SK-N-SH (cell line): ENCODE data around the gene TBCD. TPM values are rescaled to one million over a fixed set of nuclear protein-coding genes. Genes with fewer than 3 reads are reported as not detected.

Experiments used
- CTCF ChIA-PET: fragments of 300-600, 350-600 bp; formaldehyde crosslinking; extraction: SDS; loops from one replicate; lab custom pipeline; 2021; lab: Yijun Ruan, JAX
- POLR2A ChIA-PET: fragments of 350-600 bp; sonication (Branson Sonifier 250); formaldehyde crosslinking; extraction: SDS; loops from one replicate; lab custom pipeline; 2020; ENCODE audit warnings: antibody characterized with exemption, inconsistent platforms; lab: Yijun Ruan, JAX
- DNase-seq: peaks from one replicate; pipeline ENCODE4 v3.0.0; 2012
- H2AFZ ChIP-seq: fragments of 200-600 bp; sonication (generic); 2 replicates; pipeline ENCODE4 v1.8.1; 2016; ENCODE audit warnings: antibody characterized with exemption, mild to moderate bottlenecking, low read depth
- H3F3A ChIP-seq: fragments of 200-600 bp; sonication (generic); replicated peaks from 2 replicates; pipeline ENCODE3; 2016; ENCODE audit warnings: antibody characterized with exemption, mild to moderate bottlenecking; ENCODE audit not compliant: insufficient read depth
- H3K27ac ChIP-seq, 2 experiments: fragments of 200-500 bp in 1 of 2; fragments of 200-600 bp in 1 of 2; sonication (Bioruptor generic) in 1 of 2; sonication (generic), shearing (Covaris generic) in 1 of 2; 2 replicates each; pipeline versions ENCODE4 v1.5.1 to v1.6.1; 2014 to 2016; ENCODE audit warnings: low read depth in 2 of 2, inconsistent platforms in 1 of 2, low read length in 1 of 2, mild to moderate bottlenecking in 1 of 2, mixed read lengths in 1 of 2
- H3K27me3 ChIP-seq: fragments of 200-600 bp; sonication (generic), shearing (Covaris generic); 2 replicates; pipeline ENCODE4 v1.6.1; 2016; ENCODE audit warnings: mixed run types; ENCODE audit not compliant: insufficient read depth
- H3K36me3 ChIP-seq, 2 experiments: fragments of 200-500 bp in 1 of 2; fragments of 200-600 bp in 1 of 2; sonication (Bioruptor generic) in 1 of 2; sonication (generic) in 1 of 2; replicated peaks in 1 of 2; 2 replicates each; pipeline versions ENCODE3 to v1.5.1; 2014 to 2016; ENCODE audit warnings: low read length in 1 of 2, mild to moderate bottlenecking in 1 of 2; ENCODE audit not compliant: insufficient read depth in 2 of 2, control insufficient read depth in 1 of 2
- H3K4me1 ChIP-seq, 2 experiments: fragments of 200-500 bp in 1 of 2; fragments of 200-600 bp in 1 of 2; sonication (Bioruptor generic) in 1 of 2; sonication (generic), shearing (Covaris generic) in 1 of 2; 2 replicates each; pipeline versions ENCODE4 v1.5.1 to v1.6.1; 2014 to 2016; ENCODE audit warnings: low read depth in 1 of 2, low read length in 1 of 2, mixed run types in 1 of 2; ENCODE audit not compliant: insufficient read depth in 2 of 2, control insufficient read depth in 1 of 2
- H3K4me2 ChIP-seq: fragments of 200-600 bp; sonication (generic), shearing (Covaris generic); 2 replicates; pipeline ENCODE4 v1.6.1; 2017; ENCODE audit warnings: mixed run types
- H3K4me3 ChIP-seq, 2 experiments: fragments of 200-500 bp in 1 of 2; fragments of 200-600 bp in 1 of 2; sonication (Bioruptor generic) in 1 of 2; sonication (generic), shearing (Covaris generic) in 1 of 2; 2 replicates each; pipeline versions ENCODE4 v1.5.1 to v1.8.1; 2014 to 2016; ENCODE audit warnings: low read depth in 2 of 2, inconsistent platforms in 1 of 2, low read length in 1 of 2, mild to moderate bottlenecking in 1 of 2, mixed read lengths in 1 of 2, moderate library complexity in 1 of 2
- H3K79me2 ChIP-seq: fragments of 200-600 bp; sonication (generic); 2 replicates; pipeline ENCODE4 v1.8.1; 2017; ENCODE audit warnings: mild to moderate bottlenecking; ENCODE audit not compliant: insufficient read depth
- H3K9ac ChIP-seq: fragments of 200-600 bp; sonication (generic); 2 replicates; pipeline ENCODE4 v1.6.1; 2017; ENCODE audit warnings: mixed run types
- H3K9me2 ChIP-seq: fragments of 200-600 bp; sonication (generic); 2 replicates; pipeline ENCODE4 v1.6.1; 2017; ENCODE audit warnings: mixed run types
- H3K9me3 ChIP-seq: fragments of 200-600 bp; sonication (generic); 2 replicates; pipeline ENCODE4 v1.6.1; 2017; ENCODE audit warnings: mixed run types, mild to moderate bottlenecking, moderate library complexity
- H4K20me1 ChIP-seq: fragments of 200-600 bp; sonication (generic); 2 replicates; pipeline ENCODE4 v1.6.1; 2017; ENCODE audit warnings: mild to moderate bottlenecking, mixed run types; ENCODE audit not compliant: insufficient read depth
- CHD2 ChIP-seq: fragments of 150-350 bp; IDR thresholded peaks from 2 replicates; pipeline ENCODE4 v1.6.1; 2018; ENCODE audit warnings: low read length; ENCODE audit not compliant: partially characterized antibody
- EZH2phosphoT487 ChIP-seq: fragments of 200-600 bp; sonication (generic); IDR thresholded peaks from 2 replicates; pipeline ENCODE4 v1.6.1; 2017; ENCODE audit warnings: low read depth, mixed run types, mild to moderate bottlenecking, antibody characterized with exemption, moderate library complexity, borderline replicate concordance
- FOSL2 ChIP-seq: IDR thresholded peaks from 2 replicates; pipeline ENCODE4 v1.4.0; 2012; ENCODE audit warnings: low read depth, mild to moderate bottlenecking, moderate library complexity, borderline replicate concordance
- FOXM1 ChIP-seq: IDR thresholded peaks from 2 replicates; pipeline ENCODE4 v1.4.0; 2012; ENCODE audit warnings: low read depth, mild to moderate bottlenecking
- GATA2 ChIP-seq: sonication (generic); formaldehyde crosslinking; IDR thresholded peaks from 2 replicates; pipeline ENCODE4 v1.5.0; 2020; ENCODE audit warnings: mild to moderate bottlenecking, missing genetic modification reagents
- JUND ChIP-seq: IDR thresholded peaks from 2 replicates; pipeline ENCODE4 v1.4.0; 2012
- MEF2A ChIP-seq: IDR thresholded peaks from 2 replicates; pipeline ENCODE4 v1.4.0; 2012; ENCODE audit warnings: low read depth, borderline replicate concordance
- MXI1 ChIP-seq: IDR thresholded peaks from 2 replicates; pipeline ENCODE4 v1.6.1; 2012; ENCODE audit warnings: mild to moderate bottlenecking, low read depth, low read length, improper control_type of control experiment
- NFIC ChIP-seq: IDR thresholded peaks from 2 replicates; pipeline ENCODE4 v1.4.0; 2012; ENCODE audit warnings: borderline replicate concordance
- NRF1 ChIP-seq: IDR thresholded peaks from 2 replicates; pipeline ENCODE4 v1.6.1; 2012; ENCODE audit warnings: low read depth, mild to moderate bottlenecking, low read length
- PBX3 ChIP-seq: IDR thresholded peaks from 2 replicates; pipeline ENCODE4; 2012
- POLR2AphosphoS5 ChIP-seq: IDR thresholded peaks from 2 replicates; pipeline ENCODE4 v1.6.1; 2012; ENCODE audit warnings: low read depth, low read length
- RAD21 ChIP-seq: IDR thresholded peaks from 2 replicates; pipeline ENCODE4 v1.6.1; 2012; ENCODE audit warnings: mild to moderate bottlenecking, low read length
- RCOR1 ChIP-seq: fragments of 150-350 bp; IDR thresholded peaks from 2 replicates; pipeline ENCODE4 v1.6.1; 2017; ENCODE audit warnings: antibody characterized with exemption, low read length
- RXRA ChIP-seq: IDR thresholded peaks from 2 replicates; pipeline ENCODE4 v1.4.0; 2012; ENCODE audit warnings: low read depth, mild to moderate bottlenecking, borderline replicate concordance
- SMC3 ChIP-seq: IDR thresholded peaks from 2 replicates; pipeline ENCODE4 v1.6.1; 2012; ENCODE audit warnings: low read depth, low read length, improper control_type of control experiment
- TAF1 ChIP-seq: IDR thresholded peaks from 2 replicates; pipeline ENCODE4 v1.6.1; 2012; ENCODE audit warnings: low read depth, mild to moderate bottlenecking, low read length, moderate library complexity, borderline replicate concordance
- TCF12 ChIP-seq: IDR thresholded peaks from 2 replicates; pipeline ENCODE4 v1.4.0; 2012
- TEAD4 ChIP-seq: IDR thresholded peaks from 2 replicates; pipeline ENCODE4 v1.4.0; 2012; ENCODE audit warnings: mild to moderate bottlenecking, borderline replicate concordance; ENCODE audit not compliant: insufficient read depth
- USF2 ChIP-seq: fragments of 150-350 bp; IDR thresholded peaks from 2 replicates; pipeline ENCODE4 v1.6.1; 2017; ENCODE audit warnings: antibody characterized with exemption, low read length, low read depth, borderline replicate concordance
- YY1 ChIP-seq: IDR thresholded peaks from 2 replicates; pipeline ENCODE4 v1.4.0; 2012; ENCODE audit warnings: low read depth, mild to moderate bottlenecking
- ZBTB33 ChIP-seq: IDR thresholded peaks from 2 replicates; pipeline ENCODE4 v1.4.0; 2012; ENCODE audit warnings: low read depth, borderline replicate concordance
- WGBS: methylation state at CpG from one replicate; pipeline ENCODE4 v1.1.6; 2017; ENCODE audit warnings: low lambda C conversion rate; 5-methylcytosine and 5-hydroxymethylcytosine counted together
- polyA plus RNA-seq, 3 experiments: library from polyadenylated mRNA; depleted of rRNA; stranded (reverse); fragments of >200 nt; gene quantifications; 2 replicates each; pipeline ENCODE4 v1.2.3, GENCODE V29; 2012
- TF ChIP-seq, protein P1 (sequence below): fragments of 200-600 bp; sonication (generic); IDR thresholded peaks from 2 replicates; pipeline ENCODE4 v1.6.1; 2017; ENCODE audit warnings: antibody characterized with exemption, mild to moderate bottlenecking, moderate library complexity
- TF ChIP-seq, protein P2 (sequence below): fragments of 150-350 bp; IDR thresholded peaks from 2 replicates; pipeline ENCODE4 v1.6.1; 2016; ENCODE audit warnings: mild to moderate bottlenecking, low read depth, low read length
- TF ChIP-seq, protein P3 (sequence below): IDR thresholded peaks from 2 replicates; pipeline ENCODE4 v1.4.0; 2012; ENCODE audit warnings: low read depth

TBCD gene
- polyA plus RNA-seq, 1 of the 3 experiments (the other 2 are of a cell fraction) = 107 TPM

DNA sequence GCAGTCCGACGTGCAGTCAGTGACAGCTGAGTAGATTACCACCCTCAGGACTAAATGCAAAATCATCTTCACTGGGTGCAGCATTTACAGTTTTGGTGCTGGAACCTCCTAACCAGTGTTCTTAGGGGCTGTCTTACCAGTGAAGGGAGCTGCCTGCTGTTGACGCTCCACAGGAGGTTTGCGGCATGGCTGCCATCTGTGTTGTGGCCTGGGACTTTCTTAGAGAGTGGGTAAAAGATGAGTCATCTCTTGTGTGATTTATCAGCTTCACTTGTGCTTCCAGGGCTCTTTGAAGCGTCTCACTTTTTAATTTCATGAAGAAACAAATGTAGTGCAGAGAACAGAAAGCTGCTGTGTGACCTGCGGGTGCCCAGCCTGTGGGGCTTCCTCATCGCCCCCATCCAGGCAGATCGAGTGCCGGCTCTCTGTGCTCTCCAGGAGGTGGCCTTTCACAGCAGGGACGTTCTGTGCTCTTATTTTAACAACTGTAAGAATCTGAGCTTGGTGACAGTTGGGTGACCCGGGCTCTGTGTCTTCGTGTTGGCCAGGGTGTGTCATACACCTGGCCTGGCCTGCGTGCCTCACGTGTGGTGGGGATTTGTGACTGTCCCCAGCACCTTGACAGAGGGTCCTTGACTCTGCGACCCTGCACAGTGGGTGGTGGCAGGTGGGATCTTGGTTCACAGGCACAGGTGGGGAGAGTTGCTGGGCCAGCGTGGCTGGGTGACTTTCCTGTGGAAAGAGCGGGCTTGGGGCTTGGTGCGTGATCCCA is 112.3 kb downstream of the TBCD start:
- H3K4me1 ChIP-seq = peaks cover 41 to 67% of the 10 kb centered on the region in 2 experiments
- no peak for TF ChIP-seq RXRA
- TF ChIP-seq SMC3 = no peak
- no peak for TF ChIP-seq TEAD4
- TF ChIP-seq NRF1 = no peak
- peak; percentile 90 for TF ChIP-seq PBX3
- no peak for TF ChIP-seq GATA2 (CRISPR knock-in tag)
- 0 out of 2 replicates have a peak, but pooled peaks have one; percentile 36 for TF ChIP-seq MXI1
- TF ChIP-seq RCOR1 = 0 out of 2 replicates have a peak, but pooled peaks have one; percentile 53
- TF ChIP-seq TCF12 = peak; percentile 98
- no peak for TF ChIP-seq FOXM1
- TF ChIP-seq, protein P1, sequence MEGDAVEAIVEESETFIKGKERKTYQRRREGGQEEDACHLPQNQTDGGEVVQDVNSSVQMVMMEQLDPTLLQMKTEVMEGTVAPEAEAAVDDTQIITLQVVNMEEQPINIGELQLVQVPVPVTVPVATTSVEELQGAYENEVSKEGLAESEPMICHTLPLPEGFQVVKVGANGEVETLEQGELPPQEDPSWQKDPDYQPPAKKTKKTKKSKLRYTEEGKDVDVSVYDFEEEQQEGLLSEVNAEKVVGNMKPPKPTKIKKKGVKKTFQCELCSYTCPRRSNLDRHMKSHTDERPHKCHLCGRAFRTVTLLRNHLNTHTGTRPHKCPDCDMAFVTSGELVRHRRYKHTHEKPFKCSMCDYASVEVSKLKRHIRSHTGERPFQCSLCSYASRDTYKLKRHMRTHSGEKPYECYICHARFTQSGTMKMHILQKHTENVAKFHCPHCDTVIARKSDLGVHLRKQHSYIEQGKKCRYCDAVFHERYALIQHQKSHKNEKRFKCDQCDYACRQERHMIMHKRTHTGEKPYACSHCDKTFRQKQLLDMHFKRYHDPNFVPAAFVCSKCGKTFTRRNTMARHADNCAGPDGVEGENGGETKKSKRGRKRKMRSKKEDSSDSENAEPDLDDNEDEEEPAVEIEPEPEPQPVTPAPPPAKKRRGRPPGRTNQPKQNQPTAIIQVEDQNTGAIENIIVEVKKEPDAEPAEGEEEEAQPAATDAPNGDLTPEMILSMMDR = no peak
- TF ChIP-seq POLR2AphosphoS5 = peak; percentile 68
- no peak for TF ChIP-seq RAD21
- no peak for TF ChIP-seq MEF2A
- no peak for TF ChIP-seq NFIC
- TF ChIP-seq, protein P2, sequence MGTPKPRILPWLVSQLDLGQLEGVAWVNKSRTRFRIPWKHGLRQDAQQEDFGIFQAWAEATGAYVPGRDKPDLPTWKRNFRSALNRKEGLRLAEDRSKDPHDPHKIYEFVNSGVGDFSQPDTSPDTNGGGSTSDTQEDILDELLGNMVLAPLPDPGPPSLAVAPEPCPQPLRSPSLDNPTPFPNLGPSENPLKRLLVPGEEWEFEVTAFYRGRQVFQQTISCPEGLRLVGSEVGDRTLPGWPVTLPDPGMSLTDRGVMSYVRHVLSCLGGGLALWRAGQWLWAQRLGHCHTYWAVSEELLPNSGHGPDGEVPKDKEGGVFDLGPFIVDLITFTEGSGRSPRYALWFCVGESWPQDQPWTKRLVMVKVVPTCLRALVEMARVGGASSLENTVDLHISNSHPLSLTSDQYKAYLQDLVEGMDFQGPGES = no peak
- no peak for TF ChIP-seq USF2
- no peak for TF ChIP-seq EZH2phosphoT487
- TF ChIP-seq JUND = peak; percentile 83; the same call in 1 of the 2 replicates
- peak; percentile 11; the same call in 1 of the 2 replicates for TF ChIP-seq TAF1
- no peak for TF ChIP-seq ZBTB33
- TF ChIP-seq CHD2 = peak; percentile 16
- TF ChIP-seq, protein P3, sequence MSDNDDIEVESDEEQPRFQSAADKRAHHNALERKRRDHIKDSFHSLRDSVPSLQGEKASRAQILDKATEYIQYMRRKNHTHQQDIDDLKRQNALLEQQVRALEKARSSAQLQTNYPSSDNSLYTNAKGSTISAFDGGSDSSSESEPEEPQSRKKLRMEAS = peak; percentile 97
- TF ChIP-seq FOSL2 = peak; percentile 93
- peak; percentile 77; the same call in 1 of the 2 replicates for TF ChIP-seq YY1

More for the DNA sequence above, 112.3 kb downstream of the TBCD start:
- no peak overlapping the region for H2AFZ ChIP-seq
- no peak overlapping the region for H3K4me3 ChIP-seq
- H3K79me2 ChIP-seq = peaks cover 48% of the 10 kb centered on the region; the same call in 1 of the 2 replicates
- no peaks in the 10 kb centered on the region for H3K9me3 ChIP-seq
- WGBS = 43% methylated on average over 13 of the region's 18 CpGs
- H3K9ac ChIP-seq = no peak overlapping the region
- peak overlapping the region; percentile 74 for H3K4me2 ChIP-seq
- peak; percentile 70 for DNase-seq
- peaks cover 6% of the 10 kb centered on the region for H3F3A ChIP-seq
- no peaks in the 10 kb centered on the region for H3K9me2 ChIP-seq
- no peaks in the 10 kb centered on the region for H3K36me3 ChIP-seq
- H3K27ac ChIP-seq = peak overlapping the region; percentile 65 to 92
- peaks cover 13% of the 10 kb centered on the region for H4K20me1 ChIP-seq
- no peaks in the 10 kb centered on the region for H3K27me3 ChIP-seq
- ChIA-PET POLR2A (no interaction called here), CTCF (interaction anchor here (0.7 to 5.1 kb wide), 4 partner anchors 13 to 90 kb away, joined by 3 to 26 read pairs (median 4); no protein-coding TSS in a partner anchor)
